Measurements from ENCODE around the gene LEMD2.

Gene LEMD2

GRCh38 chr6:33791620-33792019, 2.7 kb upstream of the LEMD2 start:
- DNase-seq, result no peak

DNA sequence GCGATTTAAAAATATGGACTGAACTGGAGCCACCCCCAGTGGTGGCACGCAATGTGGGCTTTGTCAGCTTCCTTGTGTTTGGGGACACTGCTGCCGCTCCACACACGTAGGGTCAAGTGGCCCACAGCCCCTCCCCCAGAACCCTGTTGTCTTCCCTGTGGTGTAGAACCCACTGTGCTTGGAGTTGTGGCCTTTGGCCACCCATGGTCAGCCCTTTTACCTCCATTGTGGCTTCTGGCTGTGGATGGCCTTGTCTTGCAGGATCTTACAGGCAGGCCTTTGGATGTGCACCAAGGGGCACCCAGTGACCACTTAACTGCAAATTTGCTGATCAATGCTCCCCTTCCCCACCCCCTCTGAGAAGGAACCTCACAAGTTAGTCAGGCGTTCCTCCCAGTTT, 2.0 kb upstream of the LEMD2 start:
- DNase-seq, result no peak

GRCh38 chr6:33790379-33790778, 1.4 kb upstream of the LEMD2 start:
- DNase-seq, result no peak

DNA sequence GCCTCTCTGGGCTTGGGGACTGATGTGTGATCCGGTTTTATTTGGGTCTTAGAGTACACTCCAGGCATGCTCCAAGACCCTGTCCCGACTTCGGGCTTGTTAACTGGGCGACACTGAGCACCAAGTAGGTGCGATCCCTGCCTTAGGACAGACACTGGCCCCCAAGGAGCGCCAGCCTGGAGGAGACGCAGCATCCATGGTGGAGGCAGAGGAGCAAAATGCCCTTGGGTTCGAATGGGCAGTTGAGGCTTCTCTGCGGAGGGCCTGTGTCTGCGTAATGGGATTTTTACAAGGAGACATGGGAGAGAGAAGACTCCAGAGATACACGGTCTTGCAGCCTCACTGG, 593 bp upstream of the LEMD2 start:
- no peak for DNase-seq

- DNase-seq, result peak; percentile 49
These were observed 806 bp downstream of the LEMD2 start for GRCh38 chr6:33787954-33788693.

DNA sequence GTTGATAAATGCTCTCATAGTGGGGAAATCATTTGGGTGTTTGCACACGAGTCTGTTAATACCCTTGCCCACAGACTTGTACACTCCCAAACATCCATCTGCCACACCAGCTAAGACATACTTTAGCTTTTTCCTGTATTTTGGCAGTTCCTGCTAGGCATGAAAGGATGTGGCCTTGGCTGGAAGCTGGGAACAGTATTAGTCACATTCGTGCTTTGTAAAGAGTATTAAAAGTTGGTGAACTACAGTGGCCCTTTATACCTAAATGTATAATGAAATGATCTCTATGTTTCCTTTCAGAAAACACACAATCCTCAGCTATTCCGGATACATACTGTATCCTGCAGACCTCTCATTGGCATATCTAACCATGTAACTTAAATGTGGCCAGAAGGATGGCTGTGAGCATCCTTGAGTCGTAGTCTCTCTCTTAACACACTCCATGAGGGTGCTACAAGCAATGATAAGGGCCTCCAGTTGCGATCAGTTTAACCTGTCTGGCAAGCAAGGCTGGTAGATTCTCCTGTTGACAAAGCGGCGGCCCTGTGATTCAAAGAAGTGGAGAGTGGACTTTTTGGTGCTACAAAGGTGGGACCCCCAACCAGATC, 1.5 kb downstream of the LEMD2 start:
- peak; percentile 5 for DNase-seq

- no peak for DNase-seq
These were observed 2.2 kb downstream of the LEMD2 start for GRCh38 chr6:33786736-33787135.

DNA sequence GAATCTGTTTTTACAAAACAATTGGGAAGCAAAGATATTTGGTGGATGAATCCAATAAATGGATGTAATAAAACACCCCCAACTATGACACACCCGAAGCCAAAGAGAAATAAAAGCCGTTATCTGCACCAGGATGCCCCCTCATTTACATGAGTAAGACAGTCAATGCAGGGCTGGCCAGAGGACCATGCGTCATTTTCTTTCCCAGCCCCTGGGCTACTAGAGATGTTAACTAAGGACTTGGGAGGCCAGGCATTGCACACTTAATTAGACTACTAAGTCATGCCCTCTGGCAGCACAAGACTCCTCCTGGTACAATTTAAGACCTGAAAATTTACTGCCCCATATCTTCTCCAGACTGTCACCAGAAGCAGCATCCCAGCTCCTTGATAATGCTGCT, 3.2 kb downstream of the LEMD2 start:
- DNase-seq, result no peak

GRCh38 chr6:33784787-33785186, 4.1 kb downstream of the LEMD2 start:
- no peak for DNase-seq

- no peak for DNase-seq
These were observed 5.0 kb downstream of the LEMD2 start for GRCh38 chr6:33783781-33784520.

DNA sequence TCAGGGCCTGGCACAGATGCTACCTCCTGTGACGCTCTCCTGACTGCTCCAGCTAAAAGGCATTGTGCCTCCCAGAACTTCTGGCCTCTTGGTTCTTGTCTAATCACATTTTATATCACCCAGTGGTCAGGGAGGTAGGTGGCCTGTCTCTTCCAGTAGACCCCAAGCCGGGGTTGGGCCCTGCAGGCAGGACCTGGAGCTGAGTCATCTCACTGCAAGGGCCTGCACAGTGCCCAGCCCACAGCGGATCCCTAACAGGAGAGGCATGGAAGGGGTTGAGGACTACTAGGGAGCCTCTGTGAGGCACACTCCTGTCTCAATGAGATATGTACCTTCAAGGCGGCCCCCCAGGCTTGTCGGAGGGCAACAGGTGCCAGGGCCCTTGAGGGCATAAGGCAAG, 6.4 kb downstream of the LEMD2 start:
- no peak for DNase-seq

GRCh38 chr6:33781131-33781975, 7.6 kb downstream of the LEMD2 start:
- no peak for DNase-seq

GRCh38 chr6:33779895-33780294, 9.0 kb downstream of the LEMD2 start:
- DNase-seq, result no peak

- no peak for DNase-seq
These were observed 9.6 kb downstream of the LEMD2 start for GRCh38 chr6:33779290-33779689.

GRCh38 chr6:33778444-33779121, 10.3 kb downstream of the LEMD2 start:
- DNase-seq, result no peak

- no peak for DNase-seq
These were observed 11.2 kb downstream of the LEMD2 start for GRCh38 chr6:33777398-33778388.

DNA sequence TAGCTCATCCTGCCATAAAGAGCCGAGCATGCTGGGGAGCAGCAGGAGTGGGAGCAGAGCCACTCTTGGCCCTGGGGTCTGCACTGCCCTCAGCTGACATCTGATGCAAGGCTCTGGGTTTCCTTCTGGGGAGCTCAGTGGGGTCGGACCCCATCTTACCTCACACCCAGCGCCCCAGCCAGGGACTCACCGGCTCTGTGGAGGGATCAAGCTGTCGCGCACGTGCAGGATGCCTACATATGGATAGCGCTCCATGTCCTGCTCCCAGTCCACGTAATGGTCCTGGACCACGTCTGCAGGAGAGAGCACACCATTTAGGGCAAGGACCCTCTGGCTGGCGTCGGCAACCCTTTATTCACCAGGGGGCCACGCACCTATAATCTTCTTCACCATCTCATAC, 12.2 kb downstream of the LEMD2 start:
- no peak for DNase-seq

GRCh38 chr6:33776186-33776585, 12.7 kb downstream of the LEMD2 start:
- DNase-seq, result no peak

DNA sequence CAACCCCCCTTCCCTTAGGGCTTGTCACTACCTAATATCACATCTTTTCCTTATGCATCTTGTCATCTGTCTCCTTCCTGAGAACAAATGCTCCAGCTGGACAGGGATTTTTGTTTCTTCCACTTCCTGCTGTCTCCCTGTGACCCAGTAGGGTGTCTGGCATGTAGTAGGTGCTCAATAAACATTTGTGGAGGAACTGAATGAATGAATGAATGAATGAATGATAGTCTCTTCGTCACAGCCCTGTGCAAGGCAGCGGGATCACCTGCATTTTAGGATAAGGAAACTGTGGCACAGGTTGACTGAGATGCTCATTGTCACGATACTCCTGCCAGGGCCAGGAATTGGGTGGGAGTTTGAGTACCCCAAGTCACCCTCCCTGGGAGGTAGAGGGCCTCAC, 14.2 kb downstream of the LEMD2 start:
- DNase-seq, result no peak

GRCh38 chr6:33772902-33773472, 15.9 kb downstream of the LEMD2 start:
- DNase-seq, result no peak
